Renal pelvis (tissue), 12 donors: Measurements from ENCODE around the gene NOP56. TPM values are rescaled to one million over a fixed set of nuclear protein-coding genes. Genes with fewer than 3 reads are reported as not detected.

Source experiments
- DNase-seq: peaks from one replicate; pipeline ENCODE4 v3.0.0-alpha.2; 2013
- long read RNA-seq, 16 experiments: transcript quantifications; one replicate each; lab custom pipeline, GENCODE V29; 2026
- polyA plus RNA-seq, 3 donors: library from polyadenylated mRNA; unstranded; fragments of 120-200 nt; gene quantifications; one replicate each; pipeline ENCODE4 v1.2.1, GENCODE V29; 2013; ENCODE audit not compliant: insufficient read length in 3 of 3

NOP56 gene, protein sequence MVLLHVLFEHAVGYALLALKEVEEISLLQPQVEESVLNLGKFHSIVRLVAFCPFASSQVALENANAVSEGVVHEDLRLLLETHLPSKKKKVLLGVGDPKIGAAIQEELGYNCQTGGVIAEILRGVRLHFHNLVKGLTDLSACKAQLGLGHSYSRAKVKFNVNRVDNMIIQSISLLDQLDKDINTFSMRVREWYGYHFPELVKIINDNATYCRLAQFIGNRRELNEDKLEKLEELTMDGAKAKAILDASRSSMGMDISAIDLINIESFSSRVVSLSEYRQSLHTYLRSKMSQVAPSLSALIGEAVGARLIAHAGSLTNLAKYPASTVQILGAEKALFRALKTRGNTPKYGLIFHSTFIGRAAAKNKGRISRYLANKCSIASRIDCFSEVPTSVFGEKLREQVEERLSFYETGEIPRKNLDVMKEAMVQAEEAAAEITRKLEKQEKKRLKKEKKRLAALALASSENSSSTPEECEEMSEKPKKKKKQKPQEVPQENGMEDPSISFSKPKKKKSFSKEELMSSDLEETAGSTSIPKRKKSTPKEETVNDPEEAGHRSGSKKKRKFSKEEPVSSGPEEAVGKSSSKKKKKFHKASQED
- polyA plus RNA-seq, result 100 to 1,000 TPM; 255 to 269 (median 258) TPM
- long read RNA-seq, donor 1, transcript NOP56-208 (2 exons, 735 nt), result major isoform, 89 of 188 reads
- long read RNA-seq, donor 1, transcript NOP56-219 (1 exons, 2,980 nt), result minor isoform, 46 of 188 reads
- long read RNA-seq, donor 1, transcript NOP56-201 (12 exons, 2,400 nt), result minor isoform, 17 of 188 reads
- long read RNA-seq, donor 1, transcript NOP56-216 (5 exons, 1,143 nt), result minor isoform, 6 of 188 reads
- long read RNA-seq, donor 1, partial matches to known transcripts, result 20 of 188 reads
- long read RNA-seq, donor 1, other reads (novel, unspliced or antisense), result 0 of 188 reads
- long read RNA-seq, donor 2, transcript NOP56-219 (1 exons, 2,980 nt), result minor isoform, 44 of 209 reads
- long read RNA-seq, donor 2, transcript NOP56-216 (5 exons, 1,143 nt), result minor isoform, 5 of 209 reads
- long read RNA-seq, donor 2, transcript NOP56-201 (12 exons, 2,400 nt), result minor isoform, 15 of 209 reads
- long read RNA-seq, donor 2, transcript NOP56-208 (2 exons, 735 nt), result major isoform, 117 of 209 reads
- long read RNA-seq, donor 2, partial matches to known transcripts, result 23 of 209 reads
- long read RNA-seq, donor 2, other reads (novel, unspliced or antisense), result 0 of 209 reads
- long read RNA-seq, donor 3, transcript NOP56-205 (3 exons, 859 nt), result minor isoform, 5 of 146 reads
- long read RNA-seq, donor 3, transcript NOP56-208 (2 exons, 735 nt), result major isoform, 61 of 146 reads
- long read RNA-seq, donor 3, transcript NOP56-201 (12 exons, 2,400 nt), result minor isoform, 9 of 146 reads
- long read RNA-seq, donor 3, transcript NOP56-219 (1 exons, 2,980 nt), result minor isoform, 42 of 146 reads
- long read RNA-seq, donor 3, partial matches to known transcripts, result 23 of 146 reads
- long read RNA-seq, donor 3, other reads (novel, unspliced or antisense), result 0 of 146 reads
- long read RNA-seq, donor 4, transcript NOP56-219 (1 exons, 2,980 nt), result minor isoform, 35 of 192 reads
- long read RNA-seq, donor 4, transcript NOP56-208 (2 exons, 735 nt), result major isoform, 106 of 192 reads
- long read RNA-seq, donor 4, transcript NOP56-201 (12 exons, 2,400 nt), result minor isoform, 16 of 192 reads
- long read RNA-seq, donor 4, partial matches to known transcripts, result 26 of 192 reads
- long read RNA-seq, donor 4, other reads (novel, unspliced or antisense), result 0 of 192 reads
- long read RNA-seq, donor 5, transcript NOP56-208 (2 exons, 735 nt), result major isoform, 27 of 62 reads
- long read RNA-seq, donor 5, transcript NOP56-205 (3 exons, 859 nt), result minor isoform, 5 of 62 reads
- long read RNA-seq, donor 5, transcript NOP56-201 (12 exons, 2,400 nt), result minor isoform, 5 of 62 reads
- long read RNA-seq, donor 5, transcript NOP56-219 (1 exons, 2,980 nt), result minor isoform, 13 of 62 reads
- long read RNA-seq, donor 5, partial matches to known transcripts, result 9 of 62 reads
- long read RNA-seq, donor 5, other reads (novel, unspliced or antisense), result 0 of 62 reads
- long read RNA-seq, donor 6, transcript NOP56-219 (1 exons, 2,980 nt), result minor isoform, 79 of 362 reads
- long read RNA-seq, donor 6, transcript NOP56-201 (12 exons, 2,400 nt), result minor isoform, 8 of 362 reads
- long read RNA-seq, donor 6, transcript NOP56-208 (2 exons, 735 nt), result major isoform, 121 of 362 reads
- long read RNA-seq, donor 6, partial matches to known transcripts, result 94 of 362 reads
- long read RNA-seq, donor 6, other reads (novel, unspliced or antisense), result 51 of 362 reads
- long read RNA-seq, donor 7, transcript NOP56-208 (2 exons, 735 nt), result major isoform, 75 of 163 reads
- long read RNA-seq, donor 7, transcript NOP56-201 (12 exons, 2,400 nt), result minor isoform, 15 of 163 reads
- long read RNA-seq, donor 7, transcript NOP56-219 (1 exons, 2,980 nt), result minor isoform, 30 of 163 reads
- long read RNA-seq, donor 7, transcript NOP56-205 (3 exons, 859 nt), result minor isoform, 17 of 163 reads
- long read RNA-seq, donor 7, partial matches to known transcripts, result 13 of 163 reads
- long read RNA-seq, donor 7, other reads (novel, unspliced or antisense), result 0 of 163 reads
- long read RNA-seq, donor 8, transcript NOP56-201 (12 exons, 2,400 nt), result minor isoform, 6 of 68 reads
- long read RNA-seq, donor 8, transcript NOP56-208 (2 exons, 735 nt), result major isoform, 42 of 68 reads
- long read RNA-seq, donor 8, transcript NOP56-219 (1 exons, 2,980 nt), result minor isoform, 14 of 68 reads
- long read RNA-seq, donor 8, partial matches to known transcripts, result 0 of 68 reads
- long read RNA-seq, donor 8, other reads (novel, unspliced or antisense), result 0 of 68 reads
- long read RNA-seq, donor 9, transcript NOP56-201 (12 exons, 2,400 nt), result minor isoform, 12 of 238 reads
- long read RNA-seq, donor 9, transcript NOP56-208 (2 exons, 735 nt), result major isoform, 135 of 238 reads
- long read RNA-seq, donor 9, transcript NOP56-219 (1 exons, 2,980 nt), result minor isoform, 31 of 238 reads
- long read RNA-seq, donor 9, partial matches to known transcripts, result 43 of 238 reads
- long read RNA-seq, donor 9, other reads (novel, unspliced or antisense), result 0 of 238 reads
- long read RNA-seq, donor 10, transcript NOP56-201 (12 exons, 2,400 nt), result minor isoform, 10 of 237 reads
- long read RNA-seq, donor 10, transcript NOP56-219 (1 exons, 2,980 nt), result minor isoform, 44 of 237 reads
- long read RNA-seq, donor 10, transcript NOP56-205 (3 exons, 859 nt), result minor isoform, 7 of 237 reads
- long read RNA-seq, donor 10, transcript NOP56-208 (2 exons, 735 nt), result major isoform, 81 of 237 reads
- long read RNA-seq, donor 10, partial matches to known transcripts, result 70 of 237 reads
- long read RNA-seq, donor 10, other reads (novel, unspliced or antisense), result 9 of 237 reads
- long read RNA-seq, donor 11, transcript NOP56-201 (12 exons, 2,400 nt), result minor isoform, 8 of 95 reads
- long read RNA-seq, donor 11, transcript NOP56-219 (1 exons, 2,980 nt), result minor isoform, 24 of 95 reads
- long read RNA-seq, donor 11, transcript NOP56-205 (3 exons, 859 nt), result minor isoform, 5 of 95 reads
- long read RNA-seq, donor 11, transcript NOP56-208 (2 exons, 735 nt), result major isoform, 33 of 95 reads
- long read RNA-seq, donor 11, partial matches to known transcripts, result 18 of 95 reads
- long read RNA-seq, donor 11, other reads (novel, unspliced or antisense), result 0 of 95 reads
- long read RNA-seq, donor 12, transcript NOP56-205 (3 exons, 859 nt), result minor isoform, 6 of 266 reads
- long read RNA-seq, donor 12, transcript NOP56-201 (12 exons, 2,400 nt), result minor isoform, 15 of 266 reads
- long read RNA-seq, donor 12, transcript NOP56-219 (1 exons, 2,980 nt), result minor isoform, 88 of 266 reads
- long read RNA-seq, donor 12, transcript NOP56-208 (2 exons, 735 nt), result major isoform, 104 of 266 reads
- long read RNA-seq, donor 12, partial matches to known transcripts, result 42 of 266 reads
- long read RNA-seq, donor 12, other reads (novel, unspliced or antisense), result 0 of 266 reads
- long read RNA-seq, donor 13, transcript NOP56-205 (3 exons, 859 nt), result minor isoform, 9 of 169 reads
- long read RNA-seq, donor 13, transcript NOP56-208 (2 exons, 735 nt), result major isoform, 67 of 169 reads
- long read RNA-seq, donor 13, transcript NOP56-220 (2 exons, 2,662 nt), result minor isoform, 7 of 169 reads
- long read RNA-seq, donor 13, transcript NOP56-219 (1 exons, 2,980 nt), result minor isoform, 55 of 169 reads
- long read RNA-seq, donor 13, partial matches to known transcripts, result 20 of 169 reads
- long read RNA-seq, donor 13, other reads (novel, unspliced or antisense), result 0 of 169 reads
- long read RNA-seq, donor 14, transcript NOP56-201 (12 exons, 2,400 nt), result minor isoform, 6 of 275 reads
- long read RNA-seq, donor 14, transcript NOP56-208 (2 exons, 735 nt), result major isoform, 119 of 275 reads
- long read RNA-seq, donor 14, transcript NOP56-205 (3 exons, 859 nt), result minor isoform, 16 of 275 reads
- long read RNA-seq, donor 14, transcript NOP56-219 (1 exons, 2,980 nt), result minor isoform, 55 of 275 reads
- long read RNA-seq, donor 14, partial matches to known transcripts, result 60 of 275 reads
- long read RNA-seq, donor 14, other reads (novel, unspliced or antisense), result 0 of 275 reads
- long read RNA-seq, donor 15, transcript NOP56-208 (2 exons, 735 nt), result major isoform, 169 of 288 reads
- long read RNA-seq, donor 15, transcript NOP56-219 (1 exons, 2,980 nt), result minor isoform, 60 of 288 reads
- long read RNA-seq, donor 15, transcript NOP56-201 (12 exons, 2,400 nt), result minor isoform, 17 of 288 reads
- long read RNA-seq, donor 15, transcript NOP56-220 (2 exons, 2,662 nt), result minor isoform, 5 of 288 reads
- long read RNA-seq, donor 15, partial matches to known transcripts, result 28 of 288 reads
- long read RNA-seq, donor 15, other reads (novel, unspliced or antisense), result 0 of 288 reads
- long read RNA-seq, donor 16, transcript NOP56-219 (1 exons, 2,980 nt), result minor isoform, 46 of 226 reads
- long read RNA-seq, donor 16, transcript NOP56-201 (12 exons, 2,400 nt), result minor isoform, 13 of 226 reads
- long read RNA-seq, donor 16, transcript NOP56-208 (2 exons, 735 nt), result major isoform, 111 of 226 reads
- long read RNA-seq, donor 16, transcript NOP56-216 (5 exons, 1,143 nt), result minor isoform, 9 of 226 reads
- long read RNA-seq, donor 16, partial matches to known transcripts, result 24 of 226 reads
- long read RNA-seq, donor 16, other reads (novel, unspliced or antisense), result 6 of 226 reads

DNA sequence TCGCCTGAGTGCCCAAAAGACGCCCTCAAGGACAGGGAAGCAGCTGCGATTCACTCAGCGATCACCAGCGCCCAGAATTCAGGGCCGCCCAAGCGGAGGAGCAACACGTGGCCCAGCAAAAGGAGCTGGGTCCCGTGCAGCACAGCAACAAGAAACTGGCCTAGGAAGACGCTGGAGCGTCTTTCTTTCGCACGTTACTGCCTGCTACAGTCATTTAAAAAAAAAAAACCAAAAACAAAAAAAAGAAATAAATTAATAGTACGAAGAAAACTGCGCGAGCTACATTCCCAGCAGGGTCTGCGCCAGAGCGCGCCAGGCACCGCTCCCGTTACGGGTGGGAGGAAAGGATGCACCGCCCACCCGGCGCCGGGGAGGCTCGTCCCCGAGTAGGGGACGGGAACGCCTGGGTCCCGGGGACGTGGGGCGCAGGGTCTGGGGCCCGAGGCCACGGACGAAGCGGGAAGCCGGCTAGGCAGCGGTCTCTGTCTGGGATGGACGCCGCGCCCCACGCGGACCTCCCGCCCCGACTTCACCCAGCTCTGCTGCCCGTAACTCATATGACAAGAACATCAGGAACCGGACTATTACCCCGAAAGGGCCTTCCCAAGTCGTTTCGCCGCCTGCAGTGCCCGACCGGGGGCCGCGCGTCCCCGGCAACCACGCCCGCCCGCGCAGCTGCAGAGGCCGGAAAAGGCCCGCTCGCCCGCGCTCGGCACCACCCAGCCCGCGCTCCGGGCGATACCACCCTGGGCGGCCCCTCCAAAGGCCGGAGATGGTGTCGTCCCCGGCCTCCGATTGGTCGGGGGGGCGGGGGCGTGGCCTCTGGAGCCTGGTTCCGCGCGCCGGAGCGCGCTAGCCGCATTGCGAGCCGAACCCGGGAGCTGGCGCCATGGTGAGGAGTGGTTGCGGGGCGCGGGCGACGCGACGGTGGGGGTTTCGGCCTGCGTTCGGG, at the start of gene NOP56:
NOP56 (plus strand) TSS at position 861 of the 952 bp plus-strand sequence; CDS start at position 890, 29 bp downstream.
- peak; percentile 93 for DNase-seq

DNA sequence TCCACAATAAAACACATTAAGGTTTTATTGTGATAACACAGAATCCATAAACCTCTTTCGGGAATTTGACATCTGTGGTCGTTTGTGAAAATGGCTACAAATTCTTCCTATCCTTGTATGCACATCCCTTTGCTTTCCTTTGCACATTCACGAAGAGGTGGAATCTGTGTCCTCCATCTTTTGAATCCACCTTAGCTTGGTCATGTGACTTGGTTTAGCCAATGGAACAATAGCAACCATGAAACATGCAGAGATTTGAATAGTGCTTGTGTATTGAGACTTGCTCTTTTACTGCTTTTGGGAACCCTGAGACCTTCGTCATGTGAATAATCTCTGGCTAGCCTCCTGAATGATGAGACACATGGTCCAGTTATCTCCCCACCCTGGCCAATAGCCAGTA, 49.7 kb upstream of the NOP56 start:
- DNase-seq, result no peak

DNA sequence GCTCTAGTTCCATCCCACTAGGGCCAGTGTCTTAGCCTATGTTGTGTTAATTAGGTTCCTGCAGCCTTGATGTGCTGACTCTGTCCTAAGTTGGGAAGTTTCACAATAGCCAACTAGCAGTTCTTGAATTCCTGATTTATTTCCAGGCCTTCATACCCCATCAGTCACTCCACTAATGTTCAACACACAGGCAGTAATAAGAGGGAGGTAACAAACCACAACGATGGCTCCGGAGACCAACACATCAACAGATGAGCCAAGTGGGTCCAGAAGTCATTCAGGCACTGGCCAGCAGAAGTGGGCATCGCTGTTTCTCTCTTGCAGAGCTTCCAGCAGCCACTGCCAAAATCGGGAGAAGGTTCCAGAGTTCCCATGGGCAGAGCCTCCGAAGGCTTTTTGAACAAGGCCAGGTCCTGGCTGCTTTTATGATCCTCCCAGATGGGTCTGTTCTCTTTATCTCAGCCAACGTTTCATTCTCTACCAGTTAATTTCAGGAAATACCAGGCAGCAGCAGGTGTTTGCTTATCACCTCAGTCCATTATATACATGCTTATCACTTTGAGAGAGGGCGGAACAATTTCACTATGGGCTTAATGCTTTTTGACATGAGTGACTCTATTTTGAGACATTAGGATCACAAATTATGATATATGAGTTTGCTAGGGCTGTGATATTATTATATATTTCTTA, 48.5 kb upstream of the NOP56 start:
- no peak for DNase-seq

DNA sequence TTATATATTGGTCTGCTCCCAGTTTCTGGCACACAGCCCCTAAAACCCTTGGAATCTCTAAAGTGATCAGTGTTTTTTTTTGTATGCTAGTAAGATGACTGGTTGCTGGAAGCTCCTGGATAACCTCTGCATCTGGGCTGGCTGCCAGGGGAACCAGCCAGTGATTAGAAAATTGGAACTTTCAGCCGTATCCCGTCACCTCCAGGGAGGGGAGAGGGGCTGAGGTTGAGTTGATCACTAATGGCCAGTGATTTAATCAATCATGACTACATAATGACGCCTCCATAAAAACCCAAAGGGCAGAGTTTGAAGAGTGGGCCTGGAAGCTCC, 48.0 kb upstream of the NOP56 start:
- DNase-seq, result no peak

DNA sequence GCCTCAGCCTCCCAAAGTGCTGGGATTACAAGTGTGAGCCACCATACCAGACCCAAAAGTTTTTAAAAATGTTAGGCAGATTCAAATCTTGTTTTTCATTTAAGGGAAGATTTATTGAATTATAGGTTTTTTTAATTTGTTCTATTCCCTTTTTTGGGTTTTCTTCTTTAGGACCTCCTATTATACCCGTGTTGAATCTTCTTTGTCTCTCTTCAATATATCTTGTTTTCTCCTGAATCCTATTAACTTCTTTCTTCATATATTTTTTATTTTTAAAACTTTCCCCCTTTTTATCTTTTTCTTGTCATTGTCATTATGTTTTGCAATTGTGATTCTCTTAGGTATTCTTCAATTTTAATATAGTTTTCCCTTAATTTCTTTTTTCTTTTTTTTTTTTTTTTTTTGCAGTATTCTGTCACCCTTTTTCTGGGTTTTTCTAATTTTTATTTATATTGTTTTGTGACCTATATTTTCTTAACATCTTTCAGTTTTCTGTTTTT, 45.9 kb upstream of the NOP56 start:
- DNase-seq, result no peak

DNA sequence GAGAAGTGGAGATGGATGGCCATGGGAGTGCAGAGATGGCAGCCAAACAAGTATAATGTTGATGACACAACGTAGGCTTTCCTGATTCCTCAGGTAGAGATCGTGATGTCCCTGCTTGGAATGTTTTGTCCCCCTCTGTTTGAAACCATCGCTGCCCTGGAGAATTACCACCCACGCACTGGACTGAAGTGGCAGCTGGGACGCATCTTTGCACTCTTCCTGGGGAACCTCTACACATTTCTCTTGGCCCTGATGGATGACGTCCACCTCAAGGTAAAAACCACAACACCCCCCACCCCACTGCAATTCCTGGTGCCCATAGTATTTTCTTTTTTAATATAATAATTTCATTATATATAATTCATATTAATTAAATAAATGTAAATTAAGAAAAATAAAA, 42.1 kb upstream of the NOP56 start:
- DNase-seq, result no peak

DNA sequence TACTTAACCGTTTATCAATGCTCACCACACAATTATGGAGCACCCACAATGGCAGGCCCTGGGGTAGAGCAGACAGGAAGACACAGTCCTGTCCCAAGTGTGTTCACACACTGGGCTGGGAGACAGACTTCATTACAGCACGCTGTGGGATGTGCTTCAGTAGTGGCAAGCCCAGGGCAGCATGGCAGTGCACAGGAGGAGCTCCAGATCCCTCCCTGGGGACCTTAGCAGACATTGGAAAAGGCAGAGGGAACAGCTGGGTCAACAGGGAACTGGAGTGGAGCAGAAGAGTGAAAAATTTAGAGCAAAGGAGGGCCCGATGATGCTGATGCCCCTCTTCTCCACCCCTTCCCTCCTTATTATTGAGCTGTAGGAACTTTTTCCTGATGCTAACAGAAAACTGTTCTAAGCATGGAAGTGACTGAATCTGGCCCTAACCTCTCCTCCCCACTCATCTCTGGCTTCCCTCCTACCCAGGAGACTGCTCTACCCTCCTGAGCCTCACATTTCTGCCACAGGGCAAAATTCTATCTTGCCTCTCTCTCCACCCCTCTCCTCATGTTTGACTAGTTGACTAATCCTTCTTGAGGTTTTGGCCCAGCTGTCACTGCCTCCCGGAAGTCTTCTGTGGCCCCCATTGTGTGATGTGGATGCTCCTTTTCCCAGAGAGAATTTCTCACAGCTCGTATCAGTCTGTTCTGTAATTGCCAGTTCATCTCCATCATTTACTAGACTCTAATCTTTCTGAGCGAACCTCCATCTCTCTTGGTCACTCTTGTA, 41.3 kb upstream of the NOP56 start:
- no peak for DNase-seq

DNA sequence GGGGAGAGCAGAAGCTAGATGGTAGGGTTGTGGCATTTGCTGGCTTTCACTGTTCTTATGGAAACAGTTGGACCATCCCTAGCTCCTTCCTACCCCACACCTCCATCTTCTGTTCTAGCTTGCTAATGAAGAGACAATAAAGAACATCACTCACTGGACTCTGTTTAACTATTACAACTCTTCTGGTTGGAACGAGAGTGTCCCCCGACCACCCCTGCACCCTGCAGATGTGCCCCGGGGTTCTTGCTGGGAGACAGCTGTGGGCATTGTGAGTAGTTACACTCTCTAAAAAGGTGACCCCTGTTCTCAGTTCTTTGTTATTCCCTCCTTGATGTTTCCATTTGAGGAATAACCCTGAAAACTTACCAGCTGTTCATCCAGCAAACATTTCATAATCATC, 40.4 kb upstream of the NOP56 start:
- DNase-seq, result no peak

DNA sequence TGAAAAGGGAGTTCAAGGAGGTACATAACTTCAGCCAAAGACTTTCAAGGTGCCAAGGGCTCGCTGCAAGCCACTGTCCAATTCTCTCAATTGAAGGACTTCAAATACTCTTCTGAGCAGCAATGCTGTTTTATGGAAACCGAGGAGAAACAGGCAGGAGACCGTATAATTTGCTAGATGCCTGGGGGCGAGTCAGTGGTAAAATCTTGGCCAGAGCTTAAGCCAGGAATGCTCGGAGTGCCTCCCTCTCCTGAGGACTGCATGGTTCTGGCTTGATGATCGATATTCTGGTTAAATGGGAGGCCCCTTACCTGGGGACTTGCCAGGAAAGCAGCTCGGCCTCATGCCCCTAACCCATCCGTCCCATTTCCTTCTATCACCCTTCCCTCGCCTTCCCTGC, 35.8 kb upstream of the NOP56 start:
- DNase-seq, result no peak

DNA sequence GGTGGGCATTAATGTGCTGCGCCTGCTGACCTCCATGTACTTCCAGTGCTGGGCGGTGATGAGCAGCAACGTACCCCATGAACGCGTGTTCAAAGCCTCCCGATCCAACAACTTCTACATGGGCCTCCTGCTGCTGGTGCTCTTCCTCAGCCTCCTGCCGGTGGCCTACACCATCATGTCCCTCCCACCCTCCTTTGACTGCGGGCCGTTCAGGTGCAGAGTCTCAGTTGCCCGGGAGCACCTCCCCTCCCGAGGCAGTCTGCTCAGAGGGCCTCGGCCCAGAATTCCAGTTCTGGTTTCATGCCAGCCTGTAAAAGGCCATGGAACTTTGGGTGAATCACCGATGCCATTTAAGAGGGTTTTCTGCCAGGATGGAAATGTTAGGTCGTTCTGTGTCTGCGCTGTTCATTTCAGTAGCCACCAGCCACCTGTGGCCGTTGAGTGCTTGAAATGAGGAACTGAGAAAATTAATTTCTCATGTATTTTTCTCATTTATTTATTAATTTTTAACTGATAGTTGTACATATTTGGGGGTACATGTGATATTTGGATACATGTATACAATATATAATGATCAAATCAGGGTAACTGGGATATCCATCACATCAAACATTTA, 35.2 kb upstream of the NOP56 start:
- no peak for DNase-seq
